ENCODE measurements around the gene GCGR.

GCGR gene

DNA sequence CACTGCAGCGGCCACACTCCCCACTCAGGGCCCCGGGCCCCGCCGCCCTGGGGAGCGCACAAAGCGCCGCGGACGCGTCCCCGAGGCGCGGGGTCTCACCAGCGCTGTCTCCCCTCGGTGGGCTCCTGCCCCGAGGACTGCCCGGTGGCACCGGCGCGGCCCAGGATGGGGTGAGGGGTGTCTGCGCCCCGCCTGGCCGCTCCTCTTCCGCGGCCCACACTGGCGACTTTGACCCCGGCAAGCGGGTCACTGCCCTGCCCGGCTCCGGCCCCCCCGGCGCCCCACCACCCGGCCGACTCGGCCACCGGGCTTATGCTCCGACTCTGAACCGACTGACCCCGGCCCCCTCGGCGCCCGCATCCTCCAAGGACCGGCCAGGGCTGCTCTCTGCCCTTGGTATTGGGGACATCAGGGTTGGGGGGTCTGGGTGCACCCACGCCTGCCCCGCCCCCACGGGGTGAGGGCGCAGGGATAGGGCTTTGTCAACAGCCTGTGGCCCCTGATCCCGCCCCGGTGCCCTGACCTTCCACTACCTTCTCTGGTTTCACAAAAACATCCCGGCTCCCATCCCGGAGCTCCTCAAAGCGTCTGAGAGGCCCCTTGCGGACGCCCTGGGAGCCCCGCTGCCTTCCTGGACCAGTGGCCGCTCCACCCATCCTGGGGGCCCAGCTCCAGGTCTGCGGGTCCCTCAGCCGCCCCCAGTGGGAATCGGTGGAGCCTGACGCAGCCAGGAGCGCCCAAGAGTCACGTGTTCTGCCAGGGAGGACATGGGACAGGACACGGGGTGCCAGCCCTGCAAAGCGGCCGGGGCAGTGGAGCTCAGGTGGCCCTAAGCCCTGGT lies 829 bp downstream of the GCGR start (continued):
- TF ChIP-seq PRDM10 (tag by site-specific recombination; IDR thresholded peaks at IDR 0.05), result 0 out of 2 replicates have a peak, but pooled peaks have one; percentile 8
- TF ChIP-seq, protein P1, sequence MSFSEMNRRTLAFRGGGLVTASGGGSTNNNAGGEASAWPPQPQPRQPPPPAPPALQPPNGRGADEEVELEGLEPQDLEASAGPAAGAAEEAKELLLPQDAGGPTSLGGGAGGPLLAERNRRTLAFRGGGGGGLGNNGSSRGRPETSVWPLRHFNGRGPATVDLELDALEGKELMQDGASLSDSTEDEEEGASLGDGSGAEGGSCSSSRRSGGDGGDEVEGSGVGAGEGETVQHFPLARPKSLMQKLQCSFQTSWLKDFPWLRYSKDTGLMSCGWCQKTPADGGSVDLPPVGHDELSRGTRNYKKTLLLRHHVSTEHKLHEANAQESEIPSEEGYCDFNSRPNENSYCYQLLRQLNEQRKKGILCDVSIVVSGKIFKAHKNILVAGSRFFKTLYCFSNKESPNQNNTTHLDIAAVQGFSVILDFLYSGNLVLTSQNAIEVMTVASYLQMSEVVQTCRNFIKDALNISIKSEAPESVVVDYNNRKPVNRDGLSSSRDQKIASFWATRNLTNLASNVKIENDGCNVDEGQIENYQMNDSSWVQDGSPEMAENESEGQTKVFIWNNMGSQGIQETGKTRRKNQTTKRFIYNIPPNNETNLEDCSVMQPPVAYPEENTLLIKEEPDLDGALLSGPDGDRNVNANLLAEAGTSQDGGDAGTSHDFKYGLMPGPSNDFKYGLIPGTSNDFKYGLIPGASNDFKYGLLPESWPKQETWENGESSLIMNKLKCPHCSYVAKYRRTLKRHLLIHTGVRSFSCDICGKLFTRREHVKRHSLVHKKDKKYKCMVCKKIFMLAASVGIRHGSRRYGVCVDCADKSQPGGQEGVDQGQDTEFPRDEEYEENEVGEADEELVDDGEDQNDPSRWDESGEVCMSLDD (tag by site-specific recombination; IDR thresholded peaks at IDR 0.05), result peak; percentile 67; the same call in 1 of the 2 replicates
- TF ChIP-seq TRIM28 (IDR thresholded peaks at IDR 0.05; ENCODE audit: borderline replicate concordance, low read length), result no peak
- TF ChIP-seq ZNF76 (tag by site-specific recombination; IDR thresholded peaks at IDR 0.05; ENCODE audit: borderline replicate concordance, low read depth), result no peak
- TF ChIP-seq ZEB2 (tag by site-specific recombination; IDR thresholded peaks at IDR 0.05), result no peak
- TF ChIP-seq ZBTB8A (tag by site-specific recombination; IDR thresholded peaks at IDR 0.05), result peak; percentile 45
- no peak for TF ChIP-seq ZNF140 (tag by site-specific recombination; IDR thresholded peaks at IDR 0.05)
- no peak for TF ChIP-seq ZNF560 (tag by site-specific recombination; IDR thresholded peaks at IDR 0.05; ENCODE audit: borderline replicate concordance)
- TF ChIP-seq ZNF394 (tag by site-specific recombination; IDR thresholded peaks at IDR 0.05; ENCODE audit: borderline replicate concordance), result no peak
- no peak for TF ChIP-seq ZNF777 (tag by site-specific recombination; IDR thresholded peaks at IDR 0.05; ENCODE audit: borderline replicate concordance)
- no peak for TF ChIP-seq KLF10 (tag by site-specific recombination; IDR thresholded peaks at IDR 0.05)
- TF ChIP-seq ZBTB7A (tag by site-specific recombination; IDR thresholded peaks at IDR 0.05; ENCODE audit: low read depth), result peak; percentile 23; the same call in 1 of the 2 replicates
- no peak for TF ChIP-seq ZNF274 (IDR thresholded peaks at IDR 0.05; ENCODE audit: low read length)
- no peak for TF ChIP-seq ZNF274 (tag by site-specific recombination; IDR thresholded peaks at IDR 0.05; ENCODE audit: borderline replicate concordance)
- no peak for TF ChIP-seq ZNF133 (tag by site-specific recombination; IDR thresholded peaks at IDR 0.05)
- no peak for TF ChIP-seq ZFP3 (tag by site-specific recombination; IDR thresholded peaks at IDR 0.05; ENCODE audit: low read depth)
- TF ChIP-seq ZNF580 (tag by site-specific recombination; IDR thresholded peaks at IDR 0.05), result no peak
- no peak for TF ChIP-seq ZBTB48 (tag by site-specific recombination; IDR thresholded peaks at IDR 0.05)
- TF ChIP-seq GLIS2 (tag by site-specific recombination; IDR thresholded peaks at IDR 0.05), result peak; percentile 75
- no peak for TF ChIP-seq ZSCAN23 (tag by site-specific recombination; IDR thresholded peaks at IDR 0.05)
- TF ChIP-seq, protein P2, sequence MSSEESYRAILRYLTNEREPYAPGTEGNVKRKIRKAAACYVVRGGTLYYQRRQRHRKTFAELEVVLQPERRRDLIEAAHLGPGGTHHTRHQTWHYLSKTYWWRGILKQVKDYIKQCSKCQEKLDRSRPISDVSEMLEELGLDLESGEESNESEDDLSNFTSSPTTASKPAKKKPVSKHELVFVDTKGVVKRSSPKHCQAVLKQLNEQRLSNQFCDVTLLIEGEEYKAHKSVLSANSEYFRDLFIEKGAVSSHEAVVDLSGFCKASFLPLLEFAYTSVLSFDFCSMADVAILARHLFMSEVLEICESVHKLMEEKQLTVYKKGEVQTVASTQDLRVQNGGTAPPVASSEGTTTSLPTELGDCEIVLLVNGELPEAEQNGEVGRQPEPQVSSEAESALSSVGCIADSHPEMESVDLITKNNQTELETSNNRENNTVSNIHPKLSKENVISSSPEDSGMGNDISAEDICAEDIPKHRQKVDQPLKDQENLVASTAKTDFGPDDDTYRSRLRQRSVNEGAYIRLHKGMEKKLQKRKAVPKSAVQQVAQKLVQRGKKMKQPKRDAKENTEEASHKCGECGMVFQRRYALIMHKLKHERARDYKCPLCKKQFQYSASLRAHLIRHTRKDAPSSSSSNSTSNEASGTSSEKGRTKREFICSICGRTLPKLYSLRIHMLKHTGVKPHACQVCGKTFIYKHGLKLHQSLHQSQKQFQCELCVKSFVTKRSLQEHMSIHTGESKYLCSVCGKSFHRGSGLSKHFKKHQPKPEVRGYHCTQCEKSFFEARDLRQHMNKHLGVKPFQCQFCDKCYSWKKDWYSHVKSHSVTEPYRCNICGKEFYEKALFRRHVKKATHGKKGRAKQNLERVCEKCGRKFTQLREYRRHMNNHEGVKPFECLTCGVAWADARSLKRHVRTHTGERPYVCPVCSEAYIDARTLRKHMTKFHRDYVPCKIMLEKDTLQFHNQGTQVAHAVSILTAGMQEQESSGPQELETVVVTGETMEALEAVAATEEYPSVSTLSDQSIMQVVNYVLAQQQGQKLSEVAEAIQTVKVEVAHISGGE (tag by site-specific recombination; conservative IDR thresholded peaks at IDR 0.05; ENCODE audit: low read depth), result no peak
- TF ChIP-seq YY1 (tag by site-specific recombination; IDR thresholded peaks at IDR 0.05), result no peak
- TF ChIP-seq GLIS1 (tag by site-specific recombination; IDR thresholded peaks at IDR 0.05), result peak; percentile 92
- no peak for TF ChIP-seq ZNF677 (tag by site-specific recombination; IDR thresholded peaks at IDR 0.05)
- no peak for TF ChIP-seq INSM2 (tag by site-specific recombination; IDR thresholded peaks at IDR 0.05)
- peak; percentile 25; the same call in 1 of the 2 replicates for TF ChIP-seq ZIC2 (tag by site-specific recombination; IDR thresholded peaks at IDR 0.05)
- no peak for TF ChIP-seq ZNF157 (tag by site-specific recombination; IDR thresholded peaks at IDR 0.05)
